Activated T-cell treated with anti-CD3 and anti-CD28 coated beads for 1 hour (primary cell): ENCODE results near the gene ITGAE.

ENCODE experiments used
- DNase-seq: peaks from one replicate; pipeline ENCODE4 v3.0.0-alpha.2; 2020; ENCODE audit warnings: low read depth

The ITGAE gene

GRCh38 chr17:3667366-3668278 lies 133.4 kb downstream of the ITGAE start:
- DNase-seq, result no peak

- DNase-seq, result no peak
Measured at GRCh38 chr17:3666516-3666915, 134.5 kb downstream of the ITGAE start.

GRCh38 chr17:3665834-3666233 lies 135.2 kb downstream of the ITGAE start:
- DNase-seq, result no peak
